Pulmonary artery endothelial cell (primary cell): Measurements from ENCODE around the gene TPM3. TPM values are rescaled to one million over a fixed set of nuclear protein-coding genes. Genes with fewer than 3 reads are reported as not detected.
A peak's percentile ranks its signal among the peaks of the same experiment; 100 is the strongest.
"Not testable (repeated sequence)": the region's sequence is repeated elsewhere in the genome, so short reads cannot be mapped to it uniquely, and the experiment has no call there.

Experiments
- DNase-seq: peaks from one replicate; pipeline ENCODE4 v3.0.0-alpha.2; 2011; ENCODE audit warnings: low read depth, low spot score
- total RNA-seq: library from RNA; depleted of rRNA; stranded (reverse); fragments of >200 nt; gene quantifications from 2 replicates; pipeline ENCODE4 v1.2.3, GENCODE V29; 2014

The TPM3 gene
- 575 and 1,000 TPM in 2 replicates for total RNA-seq

DNA sequence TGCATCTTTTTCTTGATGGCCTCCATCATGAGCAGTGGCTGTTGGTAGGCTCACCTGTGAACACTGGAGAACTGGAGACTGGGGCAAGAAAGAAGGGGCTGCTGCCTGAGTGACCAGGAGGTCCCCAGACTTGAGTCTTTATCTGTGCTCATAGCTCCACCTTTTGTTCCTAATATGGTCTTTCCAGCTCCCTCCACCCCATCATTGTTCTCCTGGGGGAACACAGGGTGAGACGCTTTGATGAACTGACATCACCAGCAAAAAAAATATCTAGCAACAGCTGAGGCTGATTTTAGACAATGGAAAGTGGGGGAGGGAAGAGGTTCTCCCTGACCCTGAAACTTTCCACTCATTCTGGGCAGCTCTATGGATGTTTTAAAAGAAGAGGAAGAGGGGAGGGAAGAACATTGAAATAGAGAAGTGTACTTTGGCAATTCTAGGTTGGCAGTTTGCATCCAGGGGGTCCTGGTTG lies at the start of gene TPM3:
Gene TPM3, minus strand, starts transcription at position 111 of the 472 bp plus-strand sequence. Its CDS starts 82 bp downstream, at position 29.
- DNase-seq, result peak; percentile 55

DNA sequence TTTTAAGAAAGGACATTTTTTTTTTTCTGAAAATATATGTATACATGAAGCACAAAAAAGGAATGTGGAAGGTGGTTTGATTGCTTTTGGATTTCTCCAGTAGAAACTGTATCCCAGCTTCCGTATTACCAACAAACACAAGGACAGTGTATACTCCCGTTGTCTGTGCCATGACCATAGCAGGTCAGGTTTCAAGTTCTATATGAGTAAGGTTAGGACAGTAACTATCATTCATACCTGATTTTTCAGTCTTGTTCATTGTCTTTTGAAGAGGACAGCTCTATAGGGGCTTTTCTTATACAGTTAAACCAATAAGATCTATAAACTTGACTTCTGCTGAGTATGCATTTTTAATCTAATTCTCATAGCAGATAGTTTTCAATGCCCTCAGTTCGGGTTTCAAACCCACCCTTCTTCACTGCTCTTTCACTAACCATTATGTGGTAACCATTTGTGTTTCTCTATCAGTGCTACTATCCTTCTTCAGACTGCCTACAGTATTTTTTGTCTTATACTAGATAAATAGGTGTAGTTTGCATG lies 48.5 kb upstream of the TPM3 start:
- DNase-seq, result no peak

DNA sequence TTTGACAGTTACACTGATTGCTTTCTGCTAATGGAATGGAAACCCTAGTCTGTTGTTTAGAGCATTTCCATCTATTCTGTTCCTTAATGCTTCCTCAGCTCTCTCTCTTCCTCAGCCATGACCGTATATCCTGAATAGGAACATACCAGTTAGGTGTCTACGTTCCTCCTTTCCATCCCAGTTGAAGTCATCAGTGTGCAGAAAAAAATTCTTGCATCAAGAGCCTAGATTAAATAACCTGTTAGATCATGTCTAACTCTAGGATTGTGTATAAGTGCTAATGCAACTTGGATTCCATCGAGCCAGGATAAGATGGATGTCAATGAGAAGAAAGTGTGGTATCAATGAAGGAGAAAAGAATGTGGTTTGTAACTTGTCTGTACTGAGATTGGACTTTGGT lies 47.6 kb upstream of the TPM3 start:
- DNase-seq, result no peak

DNA sequence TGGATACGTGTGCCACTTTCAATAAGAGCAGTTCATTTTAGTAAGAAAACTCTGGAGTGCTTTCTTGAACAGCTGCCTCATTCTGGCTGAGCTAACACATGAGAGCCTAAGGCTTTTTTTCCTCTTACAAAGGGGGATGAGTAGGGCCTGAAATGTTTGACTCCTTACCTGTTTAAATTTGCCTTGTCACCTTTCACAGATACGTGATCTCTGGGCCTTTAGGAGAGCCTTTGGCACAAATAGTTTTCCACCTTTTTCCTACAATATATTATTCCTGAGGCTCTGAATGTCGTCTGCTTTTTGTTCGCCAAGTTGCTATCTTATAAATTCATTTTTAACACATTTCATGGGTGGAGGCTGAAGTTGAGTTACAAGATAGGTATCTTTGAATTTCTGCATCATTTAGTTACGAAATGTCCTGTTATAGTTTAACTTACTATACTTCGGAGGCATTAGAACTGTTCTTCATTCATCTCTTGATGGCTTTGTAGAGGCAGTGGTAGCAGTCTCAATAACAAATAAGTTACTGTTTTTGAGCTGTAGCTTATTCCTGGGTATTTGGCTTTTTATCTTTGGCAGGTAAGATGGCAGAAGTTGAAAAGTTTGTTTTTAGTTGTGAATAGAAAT lies 46.1 kb upstream of the TPM3 start:
- no peak for DNase-seq

DNA sequence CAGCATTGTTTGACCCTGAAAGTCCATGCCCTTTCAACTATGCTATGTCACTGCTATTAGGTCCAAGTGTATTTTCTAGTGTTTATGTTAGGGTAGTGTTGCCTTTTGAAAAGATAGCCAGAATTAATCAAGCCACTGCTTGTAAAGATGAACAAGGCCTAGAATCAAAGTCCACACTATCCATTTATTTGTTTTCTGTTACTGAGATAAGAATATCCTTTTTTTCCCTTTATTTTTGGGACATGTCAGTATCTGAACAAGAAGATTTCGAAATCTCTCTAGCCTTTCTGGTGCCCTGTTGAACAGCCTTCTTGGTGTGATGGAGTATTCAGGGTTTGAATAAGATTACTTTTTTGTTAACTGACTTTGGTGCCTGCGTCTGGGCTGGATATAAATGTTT lies 45.5 kb upstream of the TPM3 start:
- no peak for DNase-seq

DNA sequence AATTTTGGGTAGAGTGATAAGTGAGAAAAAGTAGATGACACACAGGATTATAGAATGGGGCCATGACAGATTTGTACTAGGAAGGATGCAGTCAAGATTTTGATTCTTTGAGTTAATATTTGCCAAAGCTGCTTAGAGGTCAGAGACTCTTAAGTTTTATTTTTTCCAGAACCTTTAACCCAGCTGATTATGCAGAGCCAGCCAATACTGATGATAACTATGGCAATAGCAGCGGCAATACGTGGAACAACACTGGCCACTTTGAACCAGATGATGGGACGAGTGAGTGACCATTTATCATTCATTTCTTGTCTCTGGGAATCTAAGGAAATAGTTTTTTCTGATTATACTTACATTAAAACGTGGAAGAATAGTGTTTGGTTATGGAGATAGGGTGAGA lies 45.0 kb upstream of the TPM3 start:
- DNase-seq, result no peak

DNA sequence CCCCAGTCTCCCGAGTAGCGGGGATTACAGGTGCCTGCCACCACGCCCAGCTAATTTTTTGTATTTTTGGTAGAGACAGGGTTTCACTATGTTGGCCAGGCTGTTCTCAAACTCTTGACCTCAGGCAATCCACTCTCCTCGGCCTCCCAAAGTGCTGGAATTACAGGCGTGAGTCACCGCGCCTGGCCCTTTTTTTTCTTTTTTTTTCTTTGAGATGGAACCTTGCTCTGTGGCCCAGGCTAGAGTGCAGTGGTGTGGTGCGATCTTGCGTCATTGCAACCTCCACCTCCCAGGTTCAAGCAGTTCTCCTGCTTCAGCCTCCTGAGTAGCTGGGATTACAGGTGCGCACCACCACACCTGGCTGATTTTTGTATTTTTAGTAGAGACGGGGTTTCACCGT lies 41.2 kb upstream of the TPM3 start:
- not testable (repeated sequence) for DNase-seq

DNA sequence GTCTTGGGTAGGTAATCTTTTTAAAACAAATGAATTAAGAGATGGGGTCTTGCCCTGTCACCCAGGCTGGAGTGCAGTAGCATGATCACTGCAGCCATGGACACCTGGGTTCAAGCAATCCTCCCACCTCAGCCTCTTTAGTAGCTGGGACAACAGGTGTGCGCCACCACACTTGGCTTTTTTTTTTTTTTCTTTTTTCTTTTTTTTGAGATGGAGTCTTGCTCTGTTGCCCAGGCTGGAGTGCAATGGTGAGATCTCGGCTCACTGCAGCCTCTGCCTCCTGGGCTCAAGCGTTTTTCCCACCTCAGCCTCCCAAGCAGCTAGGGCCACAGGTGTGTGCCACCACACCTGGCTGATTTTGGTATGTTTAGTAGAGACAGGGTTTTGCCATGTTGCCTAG lies 39.2 kb upstream of the TPM3 start:
- DNase-seq, result not testable (repeated sequence)

DNA sequence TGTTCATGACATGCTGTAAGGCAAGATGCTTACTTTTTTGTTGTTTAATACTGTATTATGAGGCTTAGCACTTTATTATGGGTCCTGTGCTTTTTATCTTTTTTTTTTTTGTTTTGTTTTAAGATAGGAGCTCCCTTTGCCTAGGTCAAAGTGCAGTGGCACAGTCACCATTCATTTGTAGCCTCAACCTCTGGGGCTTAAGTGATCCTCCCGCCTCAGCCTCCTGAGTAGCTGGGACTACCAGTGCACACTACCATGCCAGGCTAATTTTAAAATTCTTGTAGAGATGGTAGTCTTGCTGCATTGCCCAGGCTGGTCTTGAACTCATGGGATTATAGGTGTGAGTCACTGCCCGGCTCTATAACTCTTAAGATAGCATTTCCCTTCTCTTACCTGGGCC lies 33.5 kb upstream of the TPM3 start:
- no peak for DNase-seq

DNA sequence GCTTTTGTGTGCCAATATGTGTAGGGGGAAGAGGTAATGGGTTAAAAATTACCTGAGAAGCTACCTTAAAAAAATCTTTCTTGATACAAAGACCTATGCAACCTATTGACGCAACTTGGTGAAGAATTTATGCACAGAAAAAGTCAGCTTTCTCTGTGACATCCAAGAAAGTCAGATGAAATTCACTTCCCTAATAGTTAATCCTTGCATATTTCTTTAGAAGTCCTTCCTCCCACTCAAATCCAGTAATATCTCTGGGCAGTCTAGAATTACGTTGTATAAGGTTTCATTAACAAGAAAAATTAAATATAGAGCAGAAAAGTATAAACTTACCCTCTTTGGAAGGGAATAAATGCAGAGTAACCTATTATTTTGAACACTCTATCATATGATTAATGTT lies 31.7 kb upstream of the TPM3 start:
- no peak for DNase-seq

DNA sequence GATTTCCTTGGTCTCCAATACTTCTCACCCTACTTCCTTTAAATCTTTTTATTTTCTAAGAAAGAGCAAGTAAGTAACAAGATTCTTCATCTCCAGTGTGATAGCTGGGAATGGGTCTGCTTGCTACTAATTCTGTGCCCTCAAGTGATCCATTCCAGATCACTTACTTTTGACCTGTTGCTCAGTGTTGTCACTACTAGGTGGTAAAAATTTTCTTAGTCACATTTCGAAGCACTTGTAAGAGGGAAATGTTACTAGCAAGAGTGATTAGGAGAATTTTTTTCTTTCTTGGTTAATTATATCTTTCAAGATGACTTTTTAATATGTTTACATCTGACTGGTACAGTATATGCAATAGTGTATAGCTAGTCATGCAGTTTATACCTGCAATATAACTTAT lies 31.0 kb upstream of the TPM3 start:
- no peak for DNase-seq

DNA sequence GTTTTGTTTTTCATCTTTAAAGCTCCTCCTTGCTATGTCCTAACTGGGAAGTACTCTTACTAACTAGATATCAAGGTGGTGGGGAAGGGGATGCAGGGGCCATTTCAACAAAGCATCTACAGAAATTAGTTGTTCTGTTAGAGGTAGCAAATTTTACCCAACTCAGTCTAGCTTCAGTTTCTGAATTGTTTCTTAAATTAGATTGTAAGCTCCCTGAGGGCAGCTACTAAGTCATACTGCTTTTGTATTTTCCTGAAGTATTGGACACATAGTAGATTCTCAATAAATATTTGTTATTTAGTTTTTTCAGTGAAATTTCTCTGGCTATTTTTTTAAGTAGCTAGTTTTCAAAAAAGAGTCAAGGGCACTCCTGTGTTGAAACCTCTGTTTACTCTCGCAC lies 30.6 kb upstream of the TPM3 start:
- no peak for DNase-seq

DNA sequence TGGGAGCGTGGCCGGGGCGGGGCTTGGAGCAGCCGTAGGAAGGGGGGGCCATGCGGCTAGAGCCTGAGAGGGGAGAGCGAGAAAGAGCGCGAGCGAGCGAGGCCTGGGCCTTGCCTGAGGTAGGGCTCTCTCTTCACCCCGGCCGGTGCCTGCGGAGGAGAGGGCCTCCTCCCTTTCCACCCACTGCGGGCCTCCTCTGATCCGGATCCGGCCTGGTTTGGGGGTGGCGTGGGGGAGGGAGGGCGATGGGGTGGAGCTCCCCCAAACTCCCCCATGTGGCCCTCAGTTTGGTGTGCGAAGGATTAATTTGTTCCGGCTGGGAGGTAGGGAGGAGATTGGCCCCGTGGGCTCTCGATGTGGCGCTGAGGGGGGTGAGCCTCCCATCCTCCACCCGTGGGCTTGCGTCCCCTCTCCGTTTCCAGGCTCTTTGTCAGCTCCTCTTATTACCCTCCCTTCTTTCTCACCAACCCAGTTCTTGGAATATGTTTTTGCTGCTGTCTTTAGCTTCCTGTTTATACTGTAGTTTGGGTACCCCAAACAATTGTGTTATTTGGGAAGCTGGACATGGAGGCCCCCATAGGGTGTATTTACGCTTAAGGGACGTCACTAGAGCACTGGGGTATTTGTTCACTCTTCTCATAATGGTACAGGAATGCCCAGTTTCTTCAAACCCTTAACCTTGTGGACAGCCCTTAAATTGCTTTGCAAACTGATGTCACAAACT lies 29.5 kb upstream of the TPM3 start:
- DNase-seq, result no peak

DNA sequence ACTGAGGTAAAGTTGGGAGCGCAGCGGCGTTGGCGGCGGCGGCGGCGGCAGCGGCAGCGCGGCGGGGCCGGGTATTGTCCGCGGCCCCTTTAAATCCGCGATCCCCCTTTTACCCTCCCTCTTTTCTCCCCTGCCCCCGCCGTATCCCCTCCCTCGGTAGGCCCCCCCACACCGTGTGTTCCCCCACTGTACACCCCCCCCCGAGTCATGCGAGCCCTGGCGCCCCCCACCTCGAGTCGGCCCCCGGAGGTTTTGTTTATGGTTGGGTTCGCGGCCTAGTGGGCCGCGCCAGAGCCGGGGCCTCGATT lies 29.0 kb upstream of the TPM3 start:
- no peak for DNase-seq

DNA sequence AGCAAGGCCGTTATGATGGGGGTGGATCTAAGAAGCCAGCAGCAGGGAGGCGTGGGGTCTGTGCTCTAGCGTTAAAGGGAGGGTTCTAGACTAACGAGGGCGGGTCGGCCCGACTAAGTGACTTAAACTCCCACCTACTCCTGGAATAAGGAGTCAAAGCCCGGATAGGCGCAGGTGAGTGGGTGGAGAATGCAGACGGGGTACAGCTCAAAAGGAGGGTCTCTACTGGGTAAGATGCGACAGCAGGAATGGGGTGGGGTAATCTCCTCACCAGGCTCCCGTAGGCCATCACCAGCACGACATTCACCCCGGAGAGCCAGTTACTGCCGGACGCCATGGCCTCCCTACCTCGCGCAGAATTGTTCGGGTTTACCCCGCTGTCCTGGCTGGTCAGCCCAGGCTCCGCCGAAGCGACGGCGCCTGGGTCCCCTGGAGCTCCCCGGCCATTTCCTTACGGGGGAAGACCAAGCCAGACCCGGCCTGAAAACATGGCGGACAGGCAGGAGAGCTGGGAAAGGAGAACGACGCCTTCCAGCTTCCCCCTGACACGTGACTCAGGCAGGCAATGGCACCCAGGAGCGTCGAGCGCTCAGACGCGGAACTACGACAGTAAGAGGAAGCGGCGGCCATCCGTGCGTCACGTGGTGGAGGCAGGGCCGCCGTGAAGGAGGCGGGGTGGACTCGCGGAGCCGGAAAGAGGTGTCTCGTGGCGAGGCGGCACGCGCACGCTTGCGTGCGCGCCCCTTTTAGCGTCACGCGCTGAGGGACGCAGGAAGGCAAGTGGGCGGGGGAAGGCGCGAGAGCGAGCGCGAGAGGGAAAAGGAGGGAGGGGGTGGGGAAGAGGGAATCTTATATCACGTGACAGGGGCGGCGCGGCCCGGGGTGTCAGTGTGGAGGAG lies 28.4 kb upstream of the TPM3 start, which contains the start of gene UBAP2L:
Gene UBAP2L, plus strand, starts transcription at position 885 of the 899 bp plus-strand sequence. CDS start 4,169 bp downstream, outside the sequence.
- peak; percentile 97 for DNase-seq

DNA sequence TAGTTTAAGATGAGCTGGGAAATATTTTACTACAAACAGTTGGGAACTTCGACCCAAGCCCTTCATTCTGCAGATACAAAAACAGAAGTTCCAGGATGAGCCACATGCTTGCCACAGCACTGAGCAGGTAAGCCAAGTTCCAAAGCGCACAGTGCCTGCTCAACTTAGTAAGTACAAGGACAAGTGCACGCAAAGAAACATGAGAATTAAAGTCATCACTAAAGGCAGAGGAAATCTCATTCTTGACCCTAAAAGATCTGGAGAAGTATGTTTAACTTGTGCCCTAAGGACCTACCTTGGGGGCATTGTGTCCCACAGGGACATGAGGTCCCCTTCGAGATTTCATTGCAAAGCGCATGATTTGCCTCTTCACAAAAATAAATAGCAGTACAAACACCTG lies 27.6 kb upstream of the TPM3 start:
- DNase-seq, result no peak

DNA sequence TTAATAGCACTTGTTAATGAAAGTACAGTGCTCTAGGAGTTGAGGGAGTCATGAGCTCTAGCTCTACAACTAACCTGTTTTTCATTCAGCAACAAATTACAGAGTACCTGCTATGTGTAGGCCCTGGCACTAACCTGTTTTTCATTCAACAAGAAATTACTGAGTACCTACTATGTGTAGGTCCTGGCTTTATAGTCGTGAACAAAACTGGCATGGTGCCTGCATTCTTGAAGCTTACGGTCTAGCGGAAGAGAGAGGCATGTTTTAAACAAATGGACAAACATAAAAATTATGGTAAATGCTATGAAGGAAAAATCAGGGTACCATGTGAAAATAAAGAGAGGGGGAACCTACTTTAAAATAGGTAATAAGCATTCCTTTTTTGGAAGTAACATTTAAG lies 26.6 kb upstream of the TPM3 start:
- no peak for DNase-seq

DNA sequence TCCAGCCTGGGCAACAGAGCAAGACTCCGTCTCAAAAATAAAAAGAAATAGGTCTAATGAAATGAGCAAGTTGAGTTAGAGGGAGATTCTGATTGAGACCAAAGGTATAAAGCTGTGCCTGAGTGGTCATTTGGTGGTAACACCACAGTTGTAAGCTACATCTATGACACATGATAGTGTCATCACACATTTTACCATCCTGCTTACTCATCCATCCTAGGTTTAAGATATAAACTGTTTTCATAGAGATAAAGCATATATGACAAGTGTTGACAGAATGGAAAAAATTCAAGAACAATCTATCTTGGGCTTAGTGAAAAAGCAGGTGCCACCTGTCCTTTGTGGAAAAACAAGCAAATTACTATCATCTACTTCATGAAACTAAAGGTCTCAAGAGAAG lies 21.4 kb upstream of the TPM3 start:
- no peak for DNase-seq

DNA sequence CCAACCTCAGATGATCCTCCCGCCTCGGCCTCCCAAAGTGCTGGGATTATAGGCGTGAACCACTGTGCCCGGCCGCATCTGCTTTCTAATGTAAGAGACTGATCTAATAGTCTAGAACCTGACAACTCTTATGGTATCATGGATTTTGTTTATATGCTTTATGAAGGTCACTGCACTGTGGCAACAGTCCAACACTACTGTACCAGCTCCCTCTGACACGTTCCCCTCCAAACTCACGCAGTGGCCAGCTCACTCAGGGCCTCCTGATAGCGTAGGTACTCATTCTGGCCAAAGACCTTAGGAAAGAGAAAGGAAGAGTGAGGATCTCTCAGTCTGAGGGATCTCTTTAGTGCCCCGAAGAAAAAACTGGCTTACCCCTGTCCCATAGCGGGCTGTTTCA lies 20.2 kb upstream of the TPM3 start:
- DNase-seq, result no peak

DNA sequence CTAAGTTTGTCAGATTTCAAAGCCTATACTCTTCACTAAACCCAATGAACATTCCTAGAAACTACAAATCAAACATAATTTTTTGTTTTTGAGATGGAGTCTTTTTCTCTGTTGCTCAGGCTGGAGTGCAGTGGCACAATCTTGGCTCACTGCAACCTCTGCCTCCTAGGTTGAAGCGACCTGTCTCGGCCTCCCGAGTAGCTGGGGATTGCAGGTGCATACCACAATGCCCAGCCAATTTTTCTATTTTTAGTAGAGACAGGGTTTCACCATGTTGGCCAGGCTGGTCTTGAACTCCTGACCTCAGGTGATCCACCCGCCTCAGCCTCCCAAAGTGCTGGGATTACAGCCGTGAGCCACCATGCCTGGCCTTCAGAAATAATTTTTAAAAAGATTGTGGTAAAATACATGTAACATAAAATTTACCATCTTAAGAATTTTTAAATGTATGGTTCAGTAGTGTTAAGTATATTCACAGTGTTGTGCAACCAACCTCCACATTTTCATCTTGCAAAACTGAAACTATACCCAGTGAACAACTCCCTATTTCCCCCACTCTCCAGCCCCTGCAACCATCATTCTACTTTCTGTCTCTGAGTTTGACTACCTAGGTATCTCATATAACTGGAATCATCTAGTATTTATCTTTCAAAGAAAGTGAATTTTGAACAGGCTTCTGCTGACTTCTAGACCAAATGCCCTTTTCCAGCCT lies 16.9 kb upstream of the TPM3 start:
- no peak for DNase-seq

DNA sequence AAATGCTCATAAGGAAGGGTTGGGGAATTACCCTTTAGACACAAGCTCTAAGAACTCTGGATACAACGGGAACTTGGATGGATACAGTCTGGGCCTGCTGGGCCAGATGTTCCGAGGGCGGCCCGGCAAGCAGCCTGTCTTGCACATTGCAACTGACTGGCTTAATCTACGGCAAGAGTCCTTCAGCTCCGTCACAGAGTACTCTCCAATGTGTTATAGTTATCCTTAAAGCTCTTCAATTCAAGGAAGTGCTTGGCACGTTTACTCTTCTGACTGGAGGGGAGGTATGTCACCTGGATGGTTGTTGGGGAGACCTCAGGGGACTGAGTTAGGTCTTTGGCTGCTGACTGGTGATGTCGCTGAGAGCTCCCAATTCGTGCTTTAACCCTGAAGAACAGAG lies 15.4 kb upstream of the TPM3 start:
- no peak for DNase-seq
